ENCODE measurements around the gene MLLT1.

- TF ChIP-seq EZH2 (IDR thresholded peaks at IDR 0.05) (no peak), POLR2AphosphoS5 (IDR thresholded peaks at IDR 0.05; ENCODE audit: borderline replicate concordance, low read depth, low read length) (no peak), FOXP2 (optimal IDR thresholded peaks at IDR 0.05; ENCODE audit: control extremely low read depth, extremely low read length, insufficient read depth) (no peak)
Measured at GRCh38 chr19:6198896-6199239, 80.9 kb downstream of the MLLT1 start.

All from SK-N-MC (cell line).